Spleen (tissue), 11 donors: ENCODE measurements around the gene ITGB6. TPM values are rescaled to one million over a fixed set of nuclear protein-coding genes. Genes with fewer than 3 reads are reported as not detected.
A peak's percentile ranks its signal among the peaks of the same experiment; 100 is the strongest.

Source experiments
- DNase-seq: peaks from one replicate; pipeline ENCODE4 v3.0.0-alpha.2; 2020
- H3K27ac ChIP-seq, 8 donors: fragments of 200-600 bp; sonication (generic) in 7 of 8; 1 replicate in 4 of 8; 2 replicates in 4 of 8; pipeline versions ENCODE4 v1.5.0 to v1.8.0; 2016 to 2021; ENCODE audit warnings: inconsistent platforms in 4 of 8, mild to moderate bottlenecking in 4 of 8, moderate library complexity in 1 of 8
- H3K27me3 ChIP-seq, 7 donors: fragments of 200-600 bp; sonication (generic) in 6 of 7; replicated peaks in 1 of 7; 1 replicate in 4 of 7; 2 replicates in 3 of 7; pipeline versions ENCODE4 v1.5.0 to v1.8.0; 2016 to 2021; ENCODE audit warnings: inconsistent platforms in 3 of 7, mild to moderate bottlenecking in 1 of 7
- H3K36me3 ChIP-seq, 6 donors: fragments of 200-600 bp; sonication (generic) in 5 of 6; 1 replicate in 4 of 6; 2 replicates in 2 of 6; pipeline versions ENCODE4 v1.5.0 to v1.8.0; 2016 to 2021; ENCODE audit warnings: inconsistent platforms in 2 of 6
- H3K4me1 ChIP-seq, 6 donors: fragments of 200-600 bp; sonication (generic) in 5 of 6; 1 replicate in 3 of 6; 2 replicates in 3 of 6; pipeline versions ENCODE4 v1.5.0 to v1.8.0; 2016 to 2021; ENCODE audit warnings: inconsistent platforms in 3 of 6
- H3K4me3 ChIP-seq, 8 donors: fragments of 200-600 bp; sonication (generic) in 7 of 8; 1 replicate in 4 of 8; 2 replicates in 4 of 8; pipeline versions ENCODE4 v1.5.0 to v1.8.0; 2016 to 2021; ENCODE audit warnings: inconsistent platforms in 4 of 8, mild to moderate bottlenecking in 4 of 8, moderate library complexity in 2 of 8
- H3K9me3 ChIP-seq, 8 donors: fragments of 200-600 bp; sonication (generic) in 7 of 8; 1 replicate in 4 of 8; 2 replicates in 4 of 8; pipeline versions ENCODE4 v1.5.0 to v1.8.0; 2016 to 2021; ENCODE audit warnings: inconsistent platforms in 4 of 8
- POLR2A ChIP-seq, 3 donors: fragments of 450-650 bp; IDR thresholded peaks; one replicate each; pipeline ENCODE4 v1.5.1; 2017; ENCODE audit warnings: antibody characterized with exemption in 3 of 3, mild to moderate bottlenecking in 1 of 3
- POLR2AphosphoS5 ChIP-seq, 3 donors: sonication (generic); formaldehyde crosslinking; IDR thresholded peaks; one replicate each; pipeline ENCODE4 v1.5.1; 2017; ENCODE audit warnings: antibody characterized with exemption in 3 of 3
- WGBS, 5 donors: extraction: QIAGEN DNeasy Blood & Tissue Kit in 3 of 5; methylation state at CpG; one replicate each; pipeline versions ENCODE4 v1.1.5 to v1.1.7; 2013 to 2018; 5-methylcytosine and 5-hydroxymethylcytosine counted together
- intact Hi-C: fragments of 100-400 bp; cut with DNase I; formaldehyde crosslinking; loops from one replicate; pipeline ENCODE4 v1.15.0; 2023; ENCODE audit warnings: low total_unique reads
- polyA plus RNA-seq, 3 donors: library from polyadenylated mRNA; stranded (reverse); fragments of 200-250 nt; gene quantifications; one replicate each; pipeline ENCODE4 v1.2.1, GENCODE V29; 2013
- total RNA-seq, 7 donors: library from RNA; depleted of rRNA in 3 of 7; stranded (reverse); fragments of >200 nt in 3 of 7; fragmentation: NEBNext Ultra II Directional in 4 of 7; extraction: Animal tissue kit (Norgen Biotek cat#: 25700) in 4 of 7; gene quantifications; one replicate each; pipeline versions ENCODE4 v1.1.0 to v1.2.1, GENCODE V29; 2016 to 2021
- TF ChIP-seq, protein P1 (sequence below), 11 experiments: fragments of 200-600 bp in 7 of 11; fragments of 450-650 bp in 4 of 11; sonication (generic) in 4 of 11; IDR thresholded peaks in 8 of 11; conservative IDR thresholded peaks in 3 of 11; 1 replicate in 7 of 11; 2 replicates in 4 of 11; pipeline versions ENCODE4 v1.4.0 to v1.8.0; 2016 to 2021; ENCODE audit warnings: antibody characterized with exemption in 11 of 11, inconsistent platforms in 4 of 11, mild to moderate bottlenecking in 1 of 11
- donor health status: healthy with polysubstance abuse.
- donor health status: DM: no; HTN: no; CAD: no; lungs with moderate emphysema.
- donor health status: DM: no; HTN: no; CAD: no.
- donor health status: Bipolar disorder and iron deficiency.
- donor health status: healthy.
- donor health status: DM: no; HTN: no; CAD: no.
- donor health status: DM: yes; HTN: yes; CAD: no.

ITGB6 gene
- total and polyA plus RNA-seq, 10 donors = 0.02 TPM; not detected in 9

DNA sequence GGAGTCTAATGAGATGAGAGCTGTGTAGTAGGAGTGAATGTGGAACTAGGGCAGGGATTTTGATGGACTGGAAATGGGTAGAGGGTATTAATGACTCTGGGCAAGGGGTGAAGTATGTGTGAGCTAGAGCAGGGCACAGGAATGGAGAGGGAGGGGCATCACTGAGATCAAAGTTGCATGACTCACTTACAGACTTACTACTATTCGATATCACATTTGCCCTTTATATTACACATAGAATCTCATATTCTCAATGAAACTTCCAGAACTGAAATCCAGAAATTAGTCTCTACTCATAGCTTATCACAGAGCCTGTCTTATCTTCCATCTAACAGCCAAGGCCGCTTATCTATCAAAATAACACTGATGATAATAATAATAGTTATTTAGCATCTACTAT lies 20.0 kb upstream of the ITGB6 start:
- H3K27me3 ChIP-seq = no peaks in the 10 kb centered on the region
- DNase-seq = no peak
- H3K36me3 ChIP-seq = no peaks in the 10 kb centered on the region
- H3K4me3 ChIP-seq = no peak overlapping the region
- no peaks in the 10 kb centered on the region for H3K9me3 ChIP-seq
- H3K27ac ChIP-seq = no peak overlapping the region
- peaks cover 0 to 21% (median 14%) of the 10 kb centered on the region in 6 donors for H3K4me1 ChIP-seq
- intact Hi-C loops = no loop called here
- 79 to 96% (median 85%) methylated on average over 2 of the region's 2 CpGs for WGBS, 5 donors
- TF ChIP-seq, protein P1, sequence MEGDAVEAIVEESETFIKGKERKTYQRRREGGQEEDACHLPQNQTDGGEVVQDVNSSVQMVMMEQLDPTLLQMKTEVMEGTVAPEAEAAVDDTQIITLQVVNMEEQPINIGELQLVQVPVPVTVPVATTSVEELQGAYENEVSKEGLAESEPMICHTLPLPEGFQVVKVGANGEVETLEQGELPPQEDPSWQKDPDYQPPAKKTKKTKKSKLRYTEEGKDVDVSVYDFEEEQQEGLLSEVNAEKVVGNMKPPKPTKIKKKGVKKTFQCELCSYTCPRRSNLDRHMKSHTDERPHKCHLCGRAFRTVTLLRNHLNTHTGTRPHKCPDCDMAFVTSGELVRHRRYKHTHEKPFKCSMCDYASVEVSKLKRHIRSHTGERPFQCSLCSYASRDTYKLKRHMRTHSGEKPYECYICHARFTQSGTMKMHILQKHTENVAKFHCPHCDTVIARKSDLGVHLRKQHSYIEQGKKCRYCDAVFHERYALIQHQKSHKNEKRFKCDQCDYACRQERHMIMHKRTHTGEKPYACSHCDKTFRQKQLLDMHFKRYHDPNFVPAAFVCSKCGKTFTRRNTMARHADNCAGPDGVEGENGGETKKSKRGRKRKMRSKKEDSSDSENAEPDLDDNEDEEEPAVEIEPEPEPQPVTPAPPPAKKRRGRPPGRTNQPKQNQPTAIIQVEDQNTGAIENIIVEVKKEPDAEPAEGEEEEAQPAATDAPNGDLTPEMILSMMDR (IDR thresholded peaks at IDR 0.05 in 8 of 11, conservative IDR thresholded peaks at IDR 0.05 in 3 of 11) = no peak
- no peak for TF ChIP-seq POLR2AphosphoS5 (IDR thresholded peaks at IDR 0.05)

DNA sequence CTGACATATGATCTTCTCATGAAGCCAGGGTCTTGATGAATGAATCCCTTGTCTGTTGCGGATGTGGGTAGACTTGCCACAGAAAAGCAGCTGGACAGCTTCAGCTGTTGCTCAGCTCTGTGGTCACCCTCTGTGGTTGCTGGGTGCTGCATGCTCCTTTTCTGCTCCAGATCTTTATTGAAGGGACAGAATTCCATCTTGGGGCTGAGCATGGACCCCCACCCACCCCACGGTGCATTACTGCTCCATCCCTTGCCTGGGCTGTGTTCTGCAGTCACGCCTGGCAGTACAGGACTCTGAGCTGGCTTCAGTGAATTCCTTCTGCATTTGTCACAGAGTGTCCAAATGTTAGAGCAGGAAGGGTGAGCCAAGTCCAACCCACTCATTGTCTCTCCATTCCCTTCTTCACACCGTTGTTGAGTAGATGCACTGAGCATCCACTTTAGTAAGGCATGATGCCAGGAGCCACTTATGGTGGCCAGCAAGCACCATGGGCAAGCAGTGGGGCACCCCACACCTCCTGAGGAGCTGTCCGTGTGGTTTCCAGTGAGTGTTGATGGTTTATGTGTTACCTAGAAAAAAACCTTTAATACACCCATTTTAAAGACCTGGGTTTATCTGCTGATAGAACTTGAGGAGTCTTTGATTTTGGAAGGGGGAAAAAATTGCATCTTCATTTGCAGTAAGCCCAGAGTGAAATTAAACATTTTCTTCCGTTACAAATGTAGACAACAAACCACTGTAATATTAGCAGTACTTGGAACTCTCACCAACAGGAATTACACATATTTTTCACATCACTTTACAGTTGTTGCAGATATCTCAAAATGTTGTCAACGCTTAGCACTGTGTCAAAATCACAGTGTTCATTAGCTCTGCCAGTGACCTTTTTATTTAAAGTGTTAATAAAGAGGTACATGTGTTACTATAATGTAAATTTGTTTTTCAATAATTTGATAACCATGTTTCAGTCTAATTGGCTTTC lies 14.7 kb upstream of the ITGB6 start:
- H3K27me3 ChIP-seq = peaks cover 0 to 4% (median 0%) of the 10 kb centered on the region in 7 donors
- no peaks in the 10 kb centered on the region for H3K9me3 ChIP-seq
- DNase-seq = no peak
- H3K36me3 ChIP-seq = no peaks in the 10 kb centered on the region
- H3K4me1 ChIP-seq = peaks cover 0 to 25% (median 10%) of the 10 kb centered on the region in 6 donors
- WGBS, 5 donors = 68 to 73% (median 71%) methylated on average over 7 of the region's 7 CpGs
- H3K27ac ChIP-seq = no peak overlapping the region
- intact Hi-C loops = loop anchor here (5.0 kb wide), 1 partner anchor 102 kb away; no protein-coding TSS in a partner anchor
- H3K4me3 ChIP-seq = no peak overlapping the region
- no peak for TF ChIP-seq POLR2AphosphoS5 (IDR thresholded peaks at IDR 0.05)
- TF ChIP-seq, protein P1 (IDR thresholded peaks at IDR 0.05 in 8 of 11, conservative IDR thresholded peaks at IDR 0.05 in 3 of 11) = no peak
- TF ChIP-seq POLR2A (IDR thresholded peaks at IDR 0.05) = no peak

DNA sequence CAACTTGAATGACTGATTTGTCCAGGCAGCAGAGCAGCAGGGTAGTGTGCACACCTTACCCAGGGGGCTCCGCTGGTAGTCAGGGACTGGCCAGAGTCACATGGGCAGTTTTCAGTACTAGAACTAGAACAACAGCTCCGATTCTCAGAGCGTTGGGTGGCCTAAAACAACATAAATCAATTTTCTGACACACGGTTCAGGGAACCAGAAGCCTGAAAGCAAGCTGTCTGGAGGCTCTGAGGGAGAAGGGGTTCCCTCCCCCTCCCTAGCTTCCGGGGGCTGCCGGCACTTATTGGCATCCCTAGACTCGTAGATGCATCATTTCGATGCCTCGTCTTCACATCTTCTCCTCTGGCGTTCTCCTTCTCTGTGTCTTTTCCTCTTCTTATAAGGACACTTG lies 13.4 kb upstream of the ITGB6 start:
- 70 to 81% (median 74%) methylated on average over 10 of the region's 10 CpGs for WGBS, 5 donors
- intact Hi-C loops = loop anchor here (5.0 kb wide), 1 partner anchor 101 kb away; no protein-coding TSS in a partner anchor
- H3K27me3 ChIP-seq = peaks cover 0 to 4% (median 0%) of the 10 kb centered on the region in 7 donors
- H3K27ac ChIP-seq = no peak overlapping the region
- H3K4me3 ChIP-seq = no peak overlapping the region
- no peak for DNase-seq
- no peak for TF ChIP-seq POLR2A (IDR thresholded peaks at IDR 0.05)
- TF ChIP-seq, protein P1 (IDR thresholded peaks at IDR 0.05 in 8 of 11, conservative IDR thresholded peaks at IDR 0.05 in 3 of 11) = no peak
- no peak for TF ChIP-seq POLR2AphosphoS5 (IDR thresholded peaks at IDR 0.05)
- no peaks in the 10 kb centered on the region for H3K36me3 ChIP-seq
- no peaks in the 10 kb centered on the region for H3K9me3 ChIP-seq
- H3K4me1 ChIP-seq = peaks cover 0 to 33% (median 13%) of the 10 kb centered on the region in 6 donors

DNA sequence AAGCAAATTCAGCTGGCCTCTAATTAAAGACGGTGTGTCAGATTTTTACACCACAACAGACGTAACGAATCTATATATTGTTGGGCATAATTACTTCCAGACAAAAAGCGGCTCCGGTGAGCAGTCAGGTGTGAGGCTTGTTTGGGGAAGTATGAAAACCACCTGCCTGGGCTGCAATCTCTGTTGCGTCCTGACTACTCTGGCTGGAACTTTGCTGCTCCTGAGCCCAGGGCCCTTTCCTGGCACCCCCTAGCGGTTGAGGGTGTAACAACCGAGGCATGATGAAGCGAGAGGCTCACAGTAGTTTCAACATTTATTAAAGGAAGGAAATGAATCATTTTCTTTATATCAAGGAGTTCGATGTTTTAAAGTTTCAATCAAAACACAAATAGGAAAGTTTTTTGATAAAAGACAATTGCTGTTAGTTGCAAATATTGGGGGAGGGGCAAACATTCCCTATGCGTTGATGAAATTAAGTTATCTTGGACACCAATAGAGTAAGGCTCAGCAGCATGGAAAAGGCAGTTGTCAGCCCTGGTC lies 10.6 kb upstream of the ITGB6 start:
- Histone ChIP-seq H3K4me1 (peaks cover 3 to 46% (median 25%) of the 10 kb centered on the region in 6 donors), H3K36me3 (no peaks in the 10 kb centered on the region), H3K27ac (no peak overlapping the region), H3K27me3 (peaks cover 0 to 4% (median 0%) of the 10 kb centered on the region in 7 donors), H3K4me3 (no peak overlapping the region), H3K9me3 (no peaks in the 10 kb centered on the region)
- peak; percentile 90 for DNase-seq
- intact Hi-C loops = loop anchor here (5.0 kb wide), 1 partner anchor 98 kb away; no protein-coding TSS in a partner anchor
- TF ChIP-seq, protein P1 (IDR thresholded peaks at IDR 0.05 in 8 of 11, conservative IDR thresholded peaks at IDR 0.05 in 3 of 11) = peak; percentile 51 to 87 (median 73)
- no peak for TF ChIP-seq POLR2AphosphoS5 (IDR thresholded peaks at IDR 0.05)
- no peak for TF ChIP-seq POLR2A (IDR thresholded peaks at IDR 0.05)
- 23 to 39% (median 33%) methylated on average over 11 of the region's 11 CpGs for WGBS, 5 donors
